ENCODE measurements around the gene CCT8. TPM values are rescaled to one million over a fixed set of nuclear protein-coding genes. Genes with fewer than 3 reads are reported as not detected.

Gene CCT8
- total RNA-seq, 2 experiments from 2014 or later: 465 to 572 TPM

DNA sequence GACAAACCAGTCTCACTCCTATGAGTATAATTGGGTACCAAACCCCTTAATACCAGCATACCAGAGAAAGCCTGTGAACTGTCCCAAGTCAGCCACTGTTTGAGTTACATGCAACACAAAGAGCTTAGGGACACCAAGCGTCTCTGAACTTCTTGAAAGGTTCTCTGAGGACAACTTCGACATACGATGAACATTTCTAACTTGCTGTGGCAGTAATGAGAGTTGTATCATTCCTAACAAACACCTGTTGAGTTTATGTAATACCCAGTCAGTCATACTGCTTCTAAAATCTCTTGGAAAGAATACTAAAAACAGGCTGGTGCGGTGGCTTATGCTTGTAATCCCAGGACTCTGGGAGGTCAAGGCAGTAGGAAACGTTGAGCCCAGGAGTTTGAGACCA lies 18.4 kb downstream of the CCT8 start:
- no peaks in the 10 kb centered on the region for H3K27me3 Mint-ChIP-seq
- ATAC-seq (peak; percentile 18), DNase-seq (no peak)
- no peak overlapping the region for H3K4me3 Mint-ChIP-seq
- POLR2A ChIA-PET: interaction anchor here (0.5 to 0.6 kb wide), 2 partner anchors 16 to 22 kb away, joined by 3 to 4 read pairs; no protein-coding TSS in a partner anchor
- H3K9me3 Mint-ChIP-seq (ENCODE audit: low read depth): no peaks in the 10 kb centered on the region
- H3K4me1 Mint-ChIP-seq: no peaks in the 10 kb centered on the region
- peaks cover 35% of the 10 kb centered on the region for H3K36me3 Mint-ChIP-seq (ENCODE audit: low read depth)
- CTCF ChIA-PET: interaction anchor here (0.7 to 2.0 kb wide), 3 partner anchors 12 to 81 kb away, joined by 3 to 5 read pairs (median 4); no protein-coding TSS in a partner anchor
- intact Hi-C loops (cut with DNase I, micrococcal nuclease): no loop called here
- no peak overlapping the region for H3K27ac Mint-ChIP-seq

DNA sequence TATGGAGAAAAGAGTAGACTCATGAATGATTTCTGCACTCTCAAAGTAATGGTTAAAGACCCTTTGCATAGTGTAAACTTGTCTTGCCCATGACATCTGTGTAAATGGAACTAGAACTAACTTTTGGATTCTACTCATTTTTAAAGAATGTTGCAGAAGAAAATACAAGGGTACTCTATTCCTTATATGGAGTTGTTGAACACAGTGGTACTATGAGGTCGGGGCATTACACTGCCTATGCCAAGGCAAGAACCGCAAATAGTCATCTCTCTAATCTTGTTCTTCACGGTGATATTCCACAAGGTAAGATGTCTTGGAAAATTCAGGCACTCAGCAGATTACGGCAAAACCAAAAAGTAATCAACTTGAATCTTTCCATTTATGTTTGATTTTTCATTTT lies 19.8 kb downstream of the CCT8 start:
- ChIA-PET CTCF (interaction anchor here (2.0 kb wide), 1 partner anchor 16 kb away, joined by 4 read pairs; no protein-coding TSS in a partner anchor), POLR2A (no interaction called here)
- no peak overlapping the region for H3K4me3 Mint-ChIP-seq
- H3K9me3 Mint-ChIP-seq (ENCODE audit: low read depth): no peaks in the 10 kb centered on the region
- ATAC-seq (peak; percentile 17), DNase-seq (no peak)
- intact Hi-C loops (cut with DNase I, micrococcal nuclease): no loop called here
- H3K27me3 Mint-ChIP-seq: no peaks in the 10 kb centered on the region
- peak overlapping the region; percentile 43 for H3K27ac Mint-ChIP-seq
- H3K4me1 Mint-ChIP-seq: no peaks in the 10 kb centered on the region
- H3K36me3 Mint-ChIP-seq (ENCODE audit: low read depth): peaks cover 36% of the 10 kb centered on the region

DNA sequence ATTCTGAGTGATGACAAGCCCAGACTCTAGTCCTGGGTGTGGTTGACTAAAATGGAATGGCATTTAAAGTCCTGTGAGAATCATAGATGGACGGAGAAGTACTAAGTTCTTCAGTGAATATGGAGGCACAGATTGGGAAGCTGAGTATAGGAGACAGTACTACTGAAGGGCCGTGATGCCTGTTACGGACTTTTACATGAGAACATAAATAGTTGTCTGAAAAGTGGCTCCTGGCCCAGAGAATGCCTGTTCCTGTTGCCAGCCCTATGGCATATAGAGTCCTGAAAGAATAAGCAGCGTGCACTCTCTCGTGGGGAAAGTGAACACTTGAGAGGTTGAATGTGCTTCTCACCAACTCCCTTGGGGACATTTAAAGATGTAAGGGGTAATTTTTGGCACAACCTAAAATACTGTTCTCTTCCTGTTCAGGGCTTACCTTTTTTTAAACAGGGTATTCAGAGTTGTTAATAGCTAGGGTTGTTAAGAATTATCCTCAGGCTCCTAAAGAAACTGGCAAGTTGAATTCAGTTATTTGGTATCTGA lies 20.4 kb downstream of the CCT8 start:
- no peaks in the 10 kb centered on the region for H3K9me3 Mint-ChIP-seq (ENCODE audit: low read depth)
- no peaks in the 10 kb centered on the region for H3K4me1 Mint-ChIP-seq
- ChIA-PET CTCF (interaction anchor here (2.0 kb wide), 1 partner anchor 15 kb away, joined by 4 read pairs; no protein-coding TSS in a partner anchor), POLR2A (no interaction called here)
- peak; percentile 16 for ATAC-seq
- H3K4me3 Mint-ChIP-seq: no peak overlapping the region
- no peak for DNase-seq
- H3K36me3 Mint-ChIP-seq (ENCODE audit: low read depth): peaks cover 36% of the 10 kb centered on the region
- intact Hi-C loops (cut with DNase I, micrococcal nuclease): no loop called here
- H3K27me3 Mint-ChIP-seq: no peaks in the 10 kb centered on the region
- peak overlapping the region; percentile 43 for H3K27ac Mint-ChIP-seq

DNA sequence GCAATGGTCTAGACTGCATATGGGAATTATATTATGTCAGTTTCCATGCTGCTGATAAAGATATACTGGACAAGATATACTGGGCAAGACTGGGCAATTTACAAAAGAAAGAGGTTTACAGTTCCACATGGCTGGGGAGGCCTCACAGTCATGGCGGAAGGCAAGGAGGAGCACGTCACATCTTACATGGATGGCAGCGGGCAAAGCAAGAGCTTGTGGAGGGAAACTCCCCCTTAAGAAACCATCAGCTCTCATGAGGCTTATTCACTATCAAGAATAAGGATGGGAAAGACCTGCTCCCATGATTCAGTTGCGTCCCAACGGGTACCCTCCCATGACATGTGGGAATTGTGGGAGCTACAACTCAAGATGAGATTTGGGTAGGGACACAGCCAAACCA lies 21.2 kb downstream of the CCT8 start:
- H3K27ac Mint-ChIP-seq: no peak overlapping the region

DNA sequence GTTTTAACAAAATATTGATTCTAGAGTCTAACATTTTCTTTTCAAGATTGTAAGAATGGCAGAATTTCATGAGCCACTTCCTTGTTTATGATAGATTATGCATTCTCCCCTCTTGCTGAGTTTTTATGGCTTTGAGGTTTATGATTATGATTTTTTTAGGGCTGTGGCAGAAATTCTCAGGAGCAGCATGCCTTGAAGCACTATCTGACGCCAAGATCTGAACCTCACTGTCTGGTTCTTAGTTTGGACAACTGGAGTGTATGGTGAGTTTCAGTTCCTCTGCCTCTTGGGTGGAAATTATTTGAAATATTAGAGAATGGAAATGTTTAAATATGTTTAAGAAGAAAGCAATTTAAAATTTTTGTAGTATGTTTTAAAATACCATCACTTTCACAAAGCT lies 38.8 kb downstream of the CCT8 start:
- Mint-ChIP-seq H3K4me3 (no peak overlapping the region), H3K27me3 (no peaks in the 10 kb centered on the region), H3K36me3 (ENCODE audit: low read depth) (peaks cover 49% of the 10 kb centered on the region), H3K27ac (peak overlapping the region; percentile 47), H3K9me3 (ENCODE audit: low read depth) (no peaks in the 10 kb centered on the region), H3K4me1 (peaks cover 10% of the 10 kb centered on the region)
- ChIA-PET CTCF (interaction anchor here (0.7 kb wide), 1 partner anchor 40 kb away, joined by 3 read pairs; no protein-coding TSS in a partner anchor), POLR2A (no interaction called here)
- DNase-seq (no peak), ATAC-seq (no peak)
- intact Hi-C loops (cut with DNase I, micrococcal nuclease): no loop called here

More for the DNA sequence above, 21.2 kb downstream of the CCT8 start:
- ChIA-PET POLR2A (no interaction called here), CTCF (no interaction called here)
- peaks cover 36% of the 10 kb centered on the region for H3K36me3 Mint-ChIP-seq (ENCODE audit: low read depth)
- no peak overlapping the region for H3K4me3 Mint-ChIP-seq
- intact Hi-C loops (cut with DNase I, micrococcal nuclease): no loop called here
- ATAC-seq (no peak), DNase-seq (no peak)
- H3K9me3 Mint-ChIP-seq (ENCODE audit: low read depth): no peaks in the 10 kb centered on the region
- H3K4me1 Mint-ChIP-seq: no peaks in the 10 kb centered on the region
- H3K27me3 Mint-ChIP-seq: no peaks in the 10 kb centered on the region

DNA sequence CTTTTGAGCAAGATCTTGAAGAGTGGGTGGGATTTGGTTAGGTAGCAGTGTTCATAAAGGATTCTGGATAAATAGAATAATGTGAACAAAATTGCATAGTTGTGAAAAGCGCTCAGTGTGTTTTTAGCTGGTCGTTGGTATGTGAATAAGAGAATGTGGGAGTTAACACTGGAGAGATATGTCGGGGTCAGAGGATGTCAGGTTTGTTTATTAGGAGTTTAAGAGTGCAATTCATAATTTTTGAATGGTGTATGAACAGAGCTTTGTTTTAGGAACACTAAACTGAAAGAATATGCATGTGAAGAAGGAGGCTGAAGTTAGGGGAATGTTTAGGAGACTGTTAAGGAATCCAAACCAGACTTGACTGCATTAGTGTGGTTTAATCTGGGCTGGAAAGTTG lies 39.6 kb downstream of the CCT8 start:
- peaks cover 15% of the 10 kb centered on the region for H3K4me1 Mint-ChIP-seq
- H3K27me3 Mint-ChIP-seq: no peaks in the 10 kb centered on the region
- intact Hi-C loops (cut with DNase I, micrococcal nuclease): no loop called here
- ChIA-PET POLR2A (no interaction called here), CTCF (interaction anchor here (0.7 kb wide), 1 partner anchor 41 kb away, joined by 3 read pairs; no protein-coding TSS in a partner anchor)
- H3K36me3 Mint-ChIP-seq (ENCODE audit: low read depth): peaks cover 49% of the 10 kb centered on the region
- H3K4me3 Mint-ChIP-seq: no peak overlapping the region
- DNase-seq: no peak
- no peak for ATAC-seq
- H3K9me3 Mint-ChIP-seq (ENCODE audit: low read depth): no peaks in the 10 kb centered on the region
- peak overlapping the region; percentile 37 for H3K27ac Mint-ChIP-seq

DNA sequence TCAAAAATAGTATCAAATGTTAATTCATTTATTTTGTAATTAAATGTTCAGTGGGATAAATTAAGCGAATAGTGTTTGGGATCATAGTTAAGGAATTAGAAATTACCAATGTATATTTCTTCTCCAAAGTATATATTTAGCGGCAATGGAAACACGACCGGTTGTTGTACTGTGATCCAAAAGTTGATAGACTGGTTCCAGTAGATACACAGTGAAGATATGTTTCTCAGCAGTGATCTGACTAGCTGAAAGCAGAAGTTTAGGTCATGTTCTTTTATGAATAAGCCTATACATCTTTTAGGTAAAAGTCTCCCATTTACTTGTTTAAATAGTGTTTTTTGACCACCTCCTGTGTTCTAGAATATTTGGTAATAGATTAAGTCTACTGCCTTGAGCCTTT lies 40.1 kb downstream of the CCT8 start:
- POLR2A ChIA-PET: no interaction called here
- peak overlapping the region; percentile 37 for H3K27ac Mint-ChIP-seq

DNA sequence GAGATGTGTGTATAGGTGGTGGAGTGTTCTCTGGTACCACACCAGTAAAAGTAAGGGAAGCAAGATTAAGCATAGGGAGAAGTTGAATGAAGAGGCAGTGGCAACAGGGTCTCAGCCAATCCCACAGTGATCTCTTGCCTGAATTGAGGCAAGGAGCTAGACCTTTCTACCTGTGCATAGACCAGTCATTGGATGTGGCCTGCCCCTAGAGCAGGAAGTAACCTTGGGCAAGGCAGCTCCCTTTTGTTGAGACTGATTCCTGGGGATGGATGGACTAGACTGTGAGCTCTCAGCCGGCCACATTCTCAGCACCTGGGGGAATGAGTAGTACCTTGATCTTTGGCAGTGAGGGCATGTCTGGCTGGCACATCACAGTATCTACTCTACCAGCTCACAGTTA lies 42.5 kb downstream of the CCT8 start:
- DNase-seq: no peak
- ChIA-PET POLR2A (interaction anchor here (0.5 kb wide), 1 partner anchor 69 kb away, joined by 3 read pairs; no protein-coding TSS in a partner anchor), CTCF (interaction anchor here (0.6 to 1.0 kb wide), 2 partner anchors 46 to 298 kb away, joined by 3 read pairs; no protein-coding TSS in a partner anchor)
- peaks cover 24% of the 10 kb centered on the region for H3K4me1 Mint-ChIP-seq
- H3K27ac Mint-ChIP-seq: peak overlapping the region; percentile 29
- H3K4me3 Mint-ChIP-seq: no peak overlapping the region
- H3K9me3 Mint-ChIP-seq (ENCODE audit: low read depth): no peaks in the 10 kb centered on the region
- H3K36me3 Mint-ChIP-seq (ENCODE audit: low read depth): peaks cover 49% of the 10 kb centered on the region
- H3K27me3 Mint-ChIP-seq: no peaks in the 10 kb centered on the region
- intact Hi-C loops (cut with DNase I, micrococcal nuclease): no loop called here
- ATAC-seq: no peak

More for the DNA sequence above, 40.1 kb downstream of the CCT8 start:
- no peak for ATAC-seq
- DNase-seq: no peak
- no peak overlapping the region for H3K4me3 Mint-ChIP-seq
- CTCF ChIA-PET: no interaction called here
- intact Hi-C loops (cut with DNase I, micrococcal nuclease): no loop called here
- no peaks in the 10 kb centered on the region for H3K27me3 Mint-ChIP-seq
- peaks cover 54% of the 10 kb centered on the region for H3K36me3 Mint-ChIP-seq (ENCODE audit: low read depth)
- H3K4me1 Mint-ChIP-seq: peaks cover 15% of the 10 kb centered on the region
- no peaks in the 10 kb centered on the region for H3K9me3 Mint-ChIP-seq (ENCODE audit: low read depth)

DNA sequence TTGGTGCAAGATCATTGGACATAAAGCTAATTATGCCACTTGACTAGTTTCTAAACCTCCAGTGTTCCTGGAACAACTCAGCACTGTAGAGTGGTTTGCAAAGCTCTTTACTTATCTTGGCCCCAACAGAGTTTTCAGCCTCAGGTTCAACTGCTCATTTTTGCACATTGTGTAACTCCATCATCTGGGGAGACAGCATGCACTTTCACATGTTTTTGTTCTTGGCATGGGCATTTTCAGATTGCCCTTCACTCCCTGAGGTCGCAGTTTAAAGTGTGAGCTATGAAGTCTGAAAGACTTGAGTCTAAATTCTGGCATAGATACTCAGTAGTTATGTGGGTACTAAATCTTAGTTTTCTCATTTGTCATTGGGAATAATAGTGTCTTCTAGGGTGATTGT lies 43.9 kb downstream of the CCT8 start:
- no peaks in the 10 kb centered on the region for H3K27me3 Mint-ChIP-seq
- H3K4me3 Mint-ChIP-seq: no peak overlapping the region
- ChIA-PET CTCF (interaction anchor here (0.8 kb wide), 1 partner anchor 11 kb away, joined by 4 read pairs; no protein-coding TSS in a partner anchor), POLR2A (interaction anchor here (0.7 to 0.8 kb wide), 2 partner anchors 43 to 47 kb away, joined by 3 read pairs; no protein-coding TSS in a partner anchor)
- DNase-seq (no peak), ATAC-seq (no peak)
- H3K9me3 Mint-ChIP-seq (ENCODE audit: low read depth): no peaks in the 10 kb centered on the region
- H3K4me1 Mint-ChIP-seq: peaks cover 30% of the 10 kb centered on the region
- peak overlapping the region; percentile 47 for H3K27ac Mint-ChIP-seq
- H3K36me3 Mint-ChIP-seq (ENCODE audit: low read depth): peaks cover 47% of the 10 kb centered on the region
- intact Hi-C loops (cut with DNase I, micrococcal nuclease): loop anchor here in 1 of 2 experiments (10.0 kb wide), 1 partner anchor 145 kb away; a partner anchor contains a TSS

DNA sequence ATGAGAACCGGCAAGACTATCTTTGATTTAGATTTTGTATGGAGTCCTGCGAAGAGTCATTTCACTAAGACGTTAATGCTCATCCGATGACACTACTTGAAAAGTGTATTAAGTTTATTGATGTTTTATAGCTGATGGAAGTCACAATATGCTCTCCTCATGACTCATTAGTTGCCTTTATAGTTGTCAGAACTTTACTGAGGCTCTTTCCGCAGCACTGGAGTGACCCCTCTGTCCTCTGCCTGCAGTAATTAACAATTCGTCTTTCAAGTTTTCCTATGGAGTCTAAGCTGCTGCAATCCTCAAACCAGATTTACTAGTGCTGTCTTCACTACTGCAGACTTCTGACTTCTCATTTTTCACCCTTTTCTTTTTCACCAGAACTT lies 48.1 kb downstream of the CCT8 start:
- CTCF ChIA-PET: interaction anchor here (0.8 to 1.4 kb wide), 6 partner anchors 14 to 51 kb away, joined by 3 to 7 read pairs (median 4); partner anchors contain the start of gene LTN1
- H3K27me3 Mint-ChIP-seq: no peaks in the 10 kb centered on the region
- H3K4me1 Mint-ChIP-seq: peaks cover 41% of the 10 kb centered on the region
- H3K4me3 Mint-ChIP-seq: peak overlapping the region; percentile 90
- intact Hi-C loops (cut with DNase I, micrococcal nuclease): loop anchor here in 1 of 2 experiments (10.0 kb wide), 1 partner anchor 141 kb away; a partner anchor contains a TSS
- no peaks in the 10 kb centered on the region for H3K9me3 Mint-ChIP-seq (ENCODE audit: low read depth)
- peaks cover 21% of the 10 kb centered on the region for H3K36me3 Mint-ChIP-seq (ENCODE audit: low read depth)
- POLR2A ChIA-PET: interaction anchor here (0.7 to 2.4 kb wide), 6 partner anchors 23 to 275 kb away, joined by 3 to 32 read pairs (median 7); partner anchors contain the start of genes CCT8 and LTN1
- H3K27ac Mint-ChIP-seq: peak overlapping the region; percentile 96
- peak; percentile 32 for DNase-seq
- ATAC-seq: peak; percentile 16

DNA sequence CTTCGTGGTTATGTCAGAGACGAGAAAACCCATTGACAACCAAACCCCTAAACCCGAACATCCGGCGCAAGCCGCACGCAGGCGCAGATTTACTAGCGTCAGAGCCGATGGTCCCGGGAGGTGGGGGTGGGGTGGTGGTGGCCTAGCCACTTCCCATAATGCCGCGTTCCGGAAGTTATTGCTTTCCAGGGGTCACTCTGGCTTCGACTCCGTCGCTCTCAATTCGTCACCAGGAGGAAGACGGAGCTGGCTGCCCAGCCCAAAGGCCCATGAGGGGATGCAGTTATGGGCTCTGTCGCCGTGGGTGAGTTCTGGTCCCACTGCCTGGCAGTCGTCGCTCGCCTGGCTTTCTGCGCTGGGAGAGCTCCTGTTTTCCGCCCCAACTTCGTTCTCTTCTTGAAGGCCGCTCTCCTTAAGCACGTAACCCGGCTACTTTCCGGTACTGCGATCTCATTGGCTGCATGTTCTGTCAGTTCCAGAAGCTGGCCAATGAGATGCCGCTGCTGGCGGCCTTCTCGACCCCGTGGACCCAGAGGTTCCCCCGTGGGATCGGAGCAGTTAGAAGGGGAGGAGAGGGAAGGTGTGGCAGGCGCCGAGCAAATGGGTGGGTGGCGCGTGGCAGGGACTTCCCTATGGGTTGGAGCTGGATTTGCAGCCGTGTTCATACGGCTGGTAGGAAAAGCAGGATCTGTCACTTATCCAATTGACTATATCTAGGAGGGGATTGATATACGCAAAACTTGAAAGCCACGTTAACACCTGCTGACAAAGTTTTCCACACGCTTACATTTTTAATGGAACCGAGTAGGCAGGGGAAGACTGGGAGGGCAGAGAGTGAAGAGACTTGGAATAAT lies 48.7 kb downstream of the CCT8 start, which contains the start of gene USP16:
Gene USP16, plus strand, starts transcription at position 195 of the 854 bp plus-strand sequence. CDS start 3,246 bp downstream, outside the sequence.
- H3K4me1 Mint-ChIP-seq: peaks cover 46% of the 10 kb centered on the region
- peak; percentile 95 for ATAC-seq
- peak within 1 kb of the TSS; percentile 96 for H3K27ac Mint-ChIP-seq
- no peaks in the 10 kb centered on the region for H3K9me3 Mint-ChIP-seq (ENCODE audit: low read depth)
- peak; percentile 94 for DNase-seq
- intact Hi-C loops (cut with DNase I, micrococcal nuclease): loop anchor here (1.0 to 10.0 kb wide), 8 partner anchors 22 to 274 kb away; partner anchors contain the start of genes CCT8 (in 2 of the 2), LTN1 (in 2 of the 2) and BACH1 (in 1 of the 2)
- H3K27me3 Mint-ChIP-seq: no peaks in the 10 kb centered on the region
- H3K4me3 Mint-ChIP-seq: peak within 1 kb of the TSS; percentile 90
- H3K36me3 Mint-ChIP-seq (ENCODE audit: low read depth): peaks cover 20% of the 10 kb centered on the region
- POLR2A ChIA-PET: interaction anchor here (0.7 to 2.4 kb wide), 7 partner anchors 22 to 276 kb away, joined by 3 to 32 read pairs (median 4); partner anchors contain the start of genes CCT8 and LTN1
- CTCF ChIA-PET: interaction anchor here (0.6 to 3.0 kb wide), 10 partner anchors 15 to 427 kb away, joined by 3 to 13 read pairs (median 4); partner anchors contain the start of gene LTN1

All from activated CD4-positive, alpha-beta T cell treated with anti-CD3 and anti-CD28 coated beads for 36 hours (primary cell).